Left lobe of liver (tissue), 2 donors: ENCODE data around the gene PDAP1. TPM values are rescaled to one million over a fixed set of nuclear protein-coding genes. Genes with fewer than 3 reads are reported as not detected.
"Not testable (repeated sequence)": the region's sequence is repeated elsewhere in the genome, so short reads cannot be mapped to it uniquely, and the experiment has no call there.

ENCODE experiments used
- ATAC-seq: fragments of 200-7000 bp; cut with Tn5 transposase; one replicate; pipeline ENCODE4 v1.9.1; 2020; ENCODE audit warnings: mild to moderate bottlenecking, moderate library complexity
- DNase-seq: peaks from one replicate; pipeline ENCODE4 v3.0.0-alpha.2; 2020; ENCODE audit warnings: low spot score
- total RNA-seq: library from RNA; stranded (reverse); gene quantifications from one replicate; pipeline ENCODE4 v1.2.1, GENCODE V29; 2021
- donor health status: DM: no; HTN: no; CAD: no; lungs with moderate emphysema.
- donor health status: DM: no; HTN: yes; CAD: no.

Gene PDAP1
- total RNA-seq, 1 donor from 2014 or later = 32.7 TPM

GRCh38 chr7:99397297-99397983 lies 11.0 kb downstream of the PDAP1 start:
- DNase-seq (no peak), ATAC-seq (no peak)

DNA sequence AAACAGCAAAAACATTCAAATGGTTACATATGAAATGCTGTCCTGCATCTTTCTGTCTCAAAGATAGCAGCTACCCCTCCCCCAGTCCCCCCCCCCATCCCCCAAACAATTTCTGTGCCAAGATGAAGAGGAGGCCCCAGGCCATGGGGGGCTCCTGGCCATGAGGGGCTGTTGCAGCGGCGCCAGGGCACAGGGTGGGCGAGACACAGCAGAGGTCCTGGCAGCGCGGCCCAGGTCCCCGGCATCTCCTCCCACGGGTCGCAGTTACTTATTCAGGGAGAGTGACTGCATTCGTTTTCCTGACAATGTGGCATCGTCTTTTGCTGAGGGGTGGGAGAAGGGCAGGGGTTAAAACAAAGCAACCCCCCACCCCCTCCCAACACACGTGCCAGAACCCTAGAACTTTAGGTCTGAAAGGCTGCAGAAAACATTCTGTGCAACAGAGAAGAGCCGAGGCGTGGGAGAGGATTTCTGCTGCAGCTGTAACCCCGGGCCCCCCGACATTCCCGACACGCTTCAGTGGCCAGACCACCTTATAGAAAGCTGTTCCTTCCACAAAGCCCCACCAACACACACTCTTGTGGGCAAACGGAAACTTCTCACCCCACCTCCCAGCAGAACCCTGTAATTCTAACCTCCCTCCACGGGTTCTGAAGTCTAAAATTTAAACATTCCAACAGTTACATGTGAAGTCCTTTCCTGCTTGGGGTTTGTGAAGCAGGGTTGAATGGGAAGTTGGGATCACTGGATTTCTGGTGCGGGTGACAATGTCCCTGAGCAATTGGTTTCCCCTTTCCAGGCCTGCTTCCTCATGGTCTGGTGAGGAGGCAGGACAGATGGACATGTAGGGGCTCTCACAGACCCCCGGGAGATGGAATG lies 11.7 kb downstream of the PDAP1 start:
- no peak for ATAC-seq
- no peak for DNase-seq

GRCh38 chr7:99395616-99396327 lies 12.6 kb downstream of the PDAP1 start:
- ATAC-seq (peak; percentile 81), DNase-seq (peak; percentile 89)

- ATAC-seq (no peak), DNase-seq (no peak)
Measured at GRCh38 chr7:99394188-99394502, 14.3 kb downstream of the PDAP1 start.

DNA sequence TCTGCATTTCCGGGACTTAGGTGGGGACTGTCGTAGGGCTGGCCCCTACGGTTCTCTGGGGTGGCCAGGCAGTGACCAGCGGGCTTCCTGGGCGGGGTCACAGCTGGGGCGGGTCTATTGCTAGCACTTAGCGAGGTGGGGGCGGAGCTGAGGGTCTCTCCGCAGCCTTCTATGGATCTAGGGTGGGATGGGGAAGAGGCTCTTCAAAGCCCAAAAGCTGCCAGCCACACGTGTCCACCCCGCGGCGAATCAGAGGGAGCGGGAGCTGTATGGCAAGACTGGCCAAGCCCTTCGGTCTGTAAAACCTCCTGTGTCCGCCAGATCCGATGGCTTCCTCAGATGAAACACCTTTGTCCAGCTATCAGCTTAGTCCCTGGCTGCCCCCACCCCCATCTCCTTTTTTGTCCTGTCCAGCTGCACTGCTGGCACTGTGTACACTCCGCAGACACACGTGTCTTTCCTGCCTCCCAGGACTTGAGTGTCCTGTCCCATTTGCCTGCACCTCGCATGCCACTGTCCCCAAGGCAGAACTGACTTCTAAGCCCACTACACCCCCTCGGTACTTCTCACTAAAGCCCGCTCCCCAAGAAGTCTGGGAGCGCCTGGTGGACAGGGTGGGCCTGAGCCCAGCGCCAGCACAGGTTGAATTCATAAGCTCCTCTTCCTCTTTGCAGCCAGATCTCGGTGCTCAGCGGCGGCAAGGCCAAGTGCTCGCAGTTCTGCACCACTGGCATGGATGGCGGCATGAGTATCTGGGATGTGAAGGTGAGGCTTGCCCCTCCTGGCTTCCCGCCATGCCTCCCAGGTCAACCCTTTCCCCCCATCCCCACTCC lies 14.8 kb downstream of the PDAP1 start:
- peak; percentile 2 for ATAC-seq

GRCh38 chr7:99392659-99393354 lies 15.6 kb downstream of the PDAP1 start:
- peak; percentile 64 for DNase-seq
- ATAC-seq = peak; percentile 53

More for the DNA sequence above, 14.8 kb downstream of the PDAP1 start:
- no peak for DNase-seq

- DNase-seq (no peak), ATAC-seq (no peak)
Measured at GRCh38 chr7:99392046-99392445, 16.4 kb downstream of the PDAP1 start.

DNA sequence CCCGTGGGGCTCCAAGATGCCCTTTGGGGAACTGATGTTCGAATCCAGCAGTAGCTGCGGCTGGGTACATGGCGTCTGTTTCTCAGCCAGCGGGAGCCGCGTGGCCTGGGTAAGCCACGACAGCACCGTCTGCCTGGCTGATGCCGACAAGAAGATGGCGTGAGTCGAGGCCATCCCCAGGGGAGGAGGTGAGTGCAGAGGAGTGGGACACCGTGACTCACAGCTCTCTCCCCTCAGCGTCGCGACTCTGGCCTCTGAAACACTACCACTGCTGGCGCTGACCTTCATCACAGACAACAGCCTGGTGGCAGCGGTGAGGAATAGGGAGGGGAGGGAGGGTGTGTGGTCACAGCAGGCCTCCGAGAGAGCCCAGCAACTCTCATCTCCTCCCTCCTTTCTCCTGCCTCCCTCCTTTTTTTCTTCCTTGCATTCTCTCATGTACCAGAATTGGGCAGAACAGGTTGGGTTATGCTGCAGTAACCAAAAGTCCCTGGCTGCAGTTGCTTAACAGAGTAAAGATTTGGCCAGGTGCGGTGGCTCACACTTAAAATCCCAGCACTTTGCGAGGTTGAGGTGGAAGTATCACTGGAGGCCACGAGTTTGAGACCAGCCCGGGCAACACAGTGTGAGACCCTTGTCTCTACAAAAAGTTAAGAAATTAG lies 17.3 kb downstream of the PDAP1 start:
- ATAC-seq = no peak

GRCh38 chr7:99389772-99390171 lies 18.6 kb downstream of the PDAP1 start:
- no peak for ATAC-seq

More for the DNA sequence above, 17.3 kb downstream of the PDAP1 start:
- no peak for DNase-seq

DNA sequence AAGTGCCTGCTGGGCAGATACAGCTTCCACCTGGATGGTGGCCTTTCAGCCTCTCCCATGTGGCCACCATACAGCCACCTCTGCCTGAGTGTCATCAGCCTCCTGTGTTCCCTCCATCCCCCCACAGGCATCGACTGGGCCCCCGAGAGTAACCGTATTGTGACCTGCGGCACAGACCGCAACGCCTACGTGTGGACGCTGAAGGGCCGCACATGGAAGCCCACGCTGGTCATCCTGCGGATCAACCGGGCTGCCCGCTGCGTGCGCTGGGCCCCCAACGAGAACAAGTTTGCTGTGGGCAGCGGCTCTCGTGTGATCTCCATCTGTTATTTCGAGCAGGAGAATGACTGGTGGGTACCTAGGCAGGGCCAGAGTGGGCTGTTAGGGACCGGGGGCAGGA lies 20.5 kb downstream of the PDAP1 start:
- ATAC-seq (no peak), DNase-seq (no peak)

More at GRCh38 chr7:99389772-99390171, 18.6 kb downstream of the PDAP1 start:
- no peak for DNase-seq

- not testable (repeated sequence) for DNase-seq
- peak; percentile 12 for ATAC-seq
Measured at GRCh38 chr7:99387239-99387635, 21.2 kb downstream of the PDAP1 start.

DNA sequence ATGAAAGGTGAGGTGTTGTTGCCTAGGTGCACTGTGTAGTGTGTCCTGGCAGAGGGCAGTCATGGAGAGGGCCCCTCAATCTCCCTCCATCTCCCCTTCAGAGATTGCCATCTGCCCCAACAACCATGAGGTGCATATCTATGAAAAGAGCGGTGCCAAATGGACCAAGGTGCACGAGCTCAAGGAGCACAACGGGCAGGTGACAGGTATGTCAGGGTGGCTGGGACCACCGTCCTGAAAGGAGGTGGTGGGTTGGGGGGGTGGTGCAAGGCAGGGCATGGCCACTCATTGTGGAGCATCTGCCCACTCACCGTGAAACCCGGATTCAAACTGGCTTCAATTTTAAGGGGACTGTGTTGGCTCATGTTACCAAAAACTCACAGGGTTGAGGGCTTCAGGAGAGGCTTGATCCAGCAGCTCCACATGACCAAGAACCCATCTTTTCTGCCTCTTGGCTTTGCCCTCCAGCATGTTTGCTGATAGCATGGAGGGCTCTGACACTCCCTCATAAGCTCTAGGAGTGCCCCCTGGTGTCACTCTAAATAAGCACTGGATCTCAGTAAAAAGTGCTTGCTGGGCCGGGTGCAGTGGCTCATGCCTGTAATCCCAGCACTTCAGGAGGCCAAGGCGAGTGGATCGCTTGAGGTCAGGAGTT lies 21.7 kb downstream of the PDAP1 start:
- no peak for DNase-seq

GRCh38 chr7:99385564-99385963 lies 22.8 kb downstream of the PDAP1 start:
- DNase-seq (no peak), ATAC-seq (no peak)

More for the DNA sequence above, 21.7 kb downstream of the PDAP1 start:
- peak; percentile 29 for ATAC-seq

- ATAC-seq = no peak
- no peak for DNase-seq
Measured at GRCh38 chr7:99384523-99384922, 23.9 kb downstream of the PDAP1 start.

- ATAC-seq = no peak
- no peak for DNase-seq
Measured at GRCh38 chr7:99383791-99384370, 24.5 kb downstream of the PDAP1 start.

DNA sequence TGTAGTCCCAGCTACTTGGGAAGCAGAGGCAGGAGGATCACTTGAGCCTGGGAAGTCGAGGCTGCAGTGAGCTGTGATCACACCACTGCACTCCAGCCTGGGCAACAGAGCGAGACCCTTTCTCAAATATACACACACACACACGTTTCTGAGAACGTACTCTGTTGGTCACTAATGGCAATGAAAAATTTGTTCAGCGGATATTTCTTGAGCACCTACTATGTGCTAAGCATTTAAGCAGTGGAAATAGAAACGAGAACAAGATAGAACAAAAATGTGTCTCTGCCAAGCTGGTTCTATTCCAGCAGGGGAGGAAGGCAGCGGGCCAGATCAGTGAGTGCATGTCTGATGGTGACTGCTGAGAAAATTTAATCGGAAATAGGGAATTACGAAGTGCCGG lies 25.2 kb downstream of the PDAP1 start:
- no peak for DNase-seq
- ATAC-seq = no peak

DNA sequence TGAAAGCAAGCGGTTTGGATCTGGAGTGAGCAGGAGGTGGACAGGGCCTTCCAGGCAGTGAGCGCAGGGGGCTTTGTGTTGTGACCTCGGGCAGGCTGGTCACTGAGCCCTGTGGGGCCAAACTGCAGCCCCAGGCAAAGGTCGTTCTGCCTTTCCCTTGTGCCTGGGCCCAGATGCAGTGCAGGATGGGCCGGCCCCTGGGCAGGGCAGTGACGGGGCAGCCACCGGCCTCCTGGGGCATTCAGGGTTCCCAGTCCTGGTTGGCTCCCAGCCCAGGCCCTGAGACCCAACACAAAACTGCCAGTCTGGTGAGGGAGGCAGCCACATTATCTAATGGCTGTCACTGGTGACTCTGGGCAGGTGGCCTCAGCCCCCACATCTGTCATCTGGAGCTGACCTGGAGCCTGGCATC lies 26.7 kb downstream of the PDAP1 start:
- DNase-seq (peak; percentile 80), ATAC-seq (peak; percentile 84)

DNA sequence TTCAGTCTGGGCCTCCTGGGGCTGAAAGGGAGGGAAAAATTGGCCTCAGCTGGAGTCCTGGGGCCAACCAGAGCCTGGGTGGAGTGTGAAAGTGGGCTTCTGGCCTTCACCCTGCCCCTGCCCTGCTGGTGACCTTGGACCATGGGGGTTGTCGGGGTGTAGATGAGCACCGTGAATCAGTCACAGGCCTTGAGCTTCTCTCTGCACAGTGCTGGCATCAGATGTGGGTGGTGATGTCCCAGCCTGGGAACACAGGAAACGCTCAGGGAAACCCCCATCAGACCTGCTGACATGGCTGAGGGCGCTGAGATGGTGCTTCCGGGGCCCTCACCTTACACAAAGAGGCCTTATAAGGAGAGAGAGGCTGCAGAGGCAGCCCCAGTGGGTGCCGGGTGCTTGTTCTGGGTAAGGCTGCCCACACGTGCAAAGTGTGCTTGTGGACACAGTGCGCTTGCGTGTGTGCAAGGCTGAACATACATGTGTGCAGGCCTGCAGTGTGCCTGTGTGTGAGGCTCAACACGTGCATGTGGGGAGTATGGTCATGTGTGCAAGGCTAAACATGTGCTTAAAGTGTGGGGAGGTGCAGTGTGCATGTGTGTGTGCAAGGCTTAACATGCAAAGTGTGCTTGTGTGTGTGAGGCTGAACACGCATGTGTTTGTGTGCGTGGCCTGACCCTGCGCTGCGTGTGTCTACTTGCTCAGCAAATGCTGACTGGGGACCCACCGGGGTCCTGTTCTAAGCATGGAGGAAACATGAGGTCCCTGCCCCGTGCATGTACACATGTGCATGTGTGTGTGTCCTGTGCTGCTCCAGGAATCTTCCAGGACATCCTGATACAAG lies 27.4 kb downstream of the PDAP1 start:
- no peak for DNase-seq

More for the DNA sequence above, 27.4 kb downstream of the PDAP1 start:
- peak; percentile 24 for ATAC-seq
